Endothelial cell of umbilical vein (primary cell): ENCODE measurements around the gene PDCD1LG2.

Experiments used
- CTCF ChIP-seq, 2 donors: IDR thresholded peaks; 1 replicate in 1 of 2; 2 replicates in 1 of 2; pipeline ENCODE4 v1.5.1; 2011; ENCODE audit warnings: low read length in 2 of 2, mild to moderate bottlenecking in 2 of 2, moderate library complexity in 2 of 2, control low read depth in 1 of 2, inconsistent platforms in 1 of 2, low read depth in 1 of 2; ENCODE audit not compliant: insufficient read depth in 1 of 2; ENCODE audit errors: extremely low read depth in 1 of 2
- FOS ChIP-seq: IDR thresholded peaks from 2 replicates; pipeline ENCODE4 v1.6.1; 2011; ENCODE audit warnings: mild to moderate bottlenecking, low read length, moderate library complexity, borderline replicate concordance; ENCODE audit not compliant: insufficient read depth
- MYC ChIP-seq: IDR thresholded peaks from one replicate; pipeline ENCODE4 v1.6.1; 2011; ENCODE audit warnings: mild to moderate bottlenecking, low read depth, low read length
- POLR2A ChIP-seq: IDR thresholded peaks from 2 replicates; pipeline ENCODE4 v1.6.1; 2012; ENCODE audit warnings: low read depth, mild to moderate bottlenecking, control low read depth, low read length
- POLR2AphosphoS5 ChIP-seq: IDR thresholded peaks from 2 replicates; pipeline ENCODE4 v1.6.1; 2012; ENCODE audit warnings: low read depth, mild to moderate bottlenecking, control low read depth, low read length, moderate library complexity; ENCODE audit not compliant: insufficient read depth

GRCh38 chr9:5518937-5519319 is 8.6 kb downstream of the PDCD1LG2 start:
- no peak for TF ChIP-seq CTCF (IDR thresholded peaks at IDR 0.05; ENCODE audit: extremely low read depth in 1 of 2, insufficient read depth in 1 of 2, low read depth in 1 of 2, low read length in 2 of 2)
- TF ChIP-seq POLR2AphosphoS5, result no peak
- TF ChIP-seq MYC, result no peak
- no peak for TF ChIP-seq POLR2A
- no peak for TF ChIP-seq FOS
